PC-3 (cell line): Measurements from ENCODE around the gene MAML2.

Source experiments
- EZH2phosphoT487 ChIP-seq: fragments of 300-600 bp; sonication (generic); IDR thresholded peaks from 2 replicates; pipeline ENCODE4 v1.6.1; 2018; ENCODE audit warnings: mild to moderate bottlenecking, antibody characterized with exemption, low read length, borderline replicate concordance
- TF ChIP-seq, protein P1 (sequence below): fragments of 300-600 bp; sonication (generic); conservative IDR thresholded peaks from 2 replicates; pipeline ENCODE4 v1.5.1; 2017; ENCODE audit warnings: antibody characterized with exemption, low read depth, mild to moderate bottlenecking, low read length

GRCh38 chr11:96167787-96168186 is 175.2 kb downstream of the MAML2 start:
- TF ChIP-seq EZH2phosphoT487 = no peak
- TF ChIP-seq, protein P1, sequence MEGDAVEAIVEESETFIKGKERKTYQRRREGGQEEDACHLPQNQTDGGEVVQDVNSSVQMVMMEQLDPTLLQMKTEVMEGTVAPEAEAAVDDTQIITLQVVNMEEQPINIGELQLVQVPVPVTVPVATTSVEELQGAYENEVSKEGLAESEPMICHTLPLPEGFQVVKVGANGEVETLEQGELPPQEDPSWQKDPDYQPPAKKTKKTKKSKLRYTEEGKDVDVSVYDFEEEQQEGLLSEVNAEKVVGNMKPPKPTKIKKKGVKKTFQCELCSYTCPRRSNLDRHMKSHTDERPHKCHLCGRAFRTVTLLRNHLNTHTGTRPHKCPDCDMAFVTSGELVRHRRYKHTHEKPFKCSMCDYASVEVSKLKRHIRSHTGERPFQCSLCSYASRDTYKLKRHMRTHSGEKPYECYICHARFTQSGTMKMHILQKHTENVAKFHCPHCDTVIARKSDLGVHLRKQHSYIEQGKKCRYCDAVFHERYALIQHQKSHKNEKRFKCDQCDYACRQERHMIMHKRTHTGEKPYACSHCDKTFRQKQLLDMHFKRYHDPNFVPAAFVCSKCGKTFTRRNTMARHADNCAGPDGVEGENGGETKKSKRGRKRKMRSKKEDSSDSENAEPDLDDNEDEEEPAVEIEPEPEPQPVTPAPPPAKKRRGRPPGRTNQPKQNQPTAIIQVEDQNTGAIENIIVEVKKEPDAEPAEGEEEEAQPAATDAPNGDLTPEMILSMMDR = no peak
